Muscle layer of duodenum (tissue), 2 donors: ENCODE results near the gene OXA1L.
"Not testable (repeated sequence)": the region's sequence is repeated elsewhere in the genome, so short reads cannot be mapped to it uniquely, and the experiment has no call there.

Experiments
- H3K27ac ChIP-seq: one replicate; pipeline ENCODE4 v1.7.0; 2013; ENCODE audit warnings: mild to moderate bottlenecking, low read length
- H3K27me3 ChIP-seq: one replicate; pipeline ENCODE4 v1.7.0; 2013; ENCODE audit warnings: low read depth, mild to moderate bottlenecking, control low read depth, low read length
- H3K36me3 ChIP-seq, 2 donors: one replicate each; pipeline ENCODE4 v1.7.0; 2013; ENCODE audit warnings: low read length in 2 of 2, control low read depth in 1 of 2, mild to moderate bottlenecking in 1 of 2; ENCODE audit not compliant: insufficient read depth in 2 of 2, control insufficient read depth in 1 of 2
- H3K4me1 ChIP-seq, 2 donors: one replicate each; pipeline ENCODE4 v1.7.0; 2013; ENCODE audit warnings: low read length in 2 of 2, mild to moderate bottlenecking in 2 of 2, control low read depth in 1 of 2, moderate library complexity in 1 of 2; ENCODE audit not compliant: insufficient read depth in 2 of 2, control insufficient read depth in 1 of 2
- H3K4me3 ChIP-seq, 2 donors: one replicate each; pipeline ENCODE4 v1.7.0; 2013; ENCODE audit warnings: low read length in 2 of 2, low read depth in 1 of 2, mild to moderate bottlenecking in 1 of 2
- H3K9me3 ChIP-seq, 2 donors: one replicate each; pipeline ENCODE4 v1.7.0; 2013; ENCODE audit warnings: low read length in 2 of 2, control low read depth in 1 of 2, mild to moderate bottlenecking in 1 of 2; ENCODE audit not compliant: control insufficient read depth in 1 of 2
- donor health status: healthy.

OXA1L gene

GRCh38 chr14:22801716-22802115 lies 35.2 kb downstream of the OXA1L start:
- H3K4me1 ChIP-seq = peaks cover 0 to 4% of the 10 kb centered on the region in 2 donors
- no peaks in the 10 kb centered on the region for H3K9me3 ChIP-seq

GRCh38 chr14:22802860-22803686 lies 36.6 kb downstream of the OXA1L start:
- Histone ChIP-seq H3K9me3 (no peaks in the 10 kb centered on the region), H3K4me3 (no peak overlapping the region), H3K27me3 (no peaks in the 10 kb centered on the region), H3K27ac (no peak overlapping the region), H3K36me3 (no peaks in the 10 kb centered on the region), H3K4me1 (peaks cover 0 to 4% of the 10 kb centered on the region in 2 donors)

More at GRCh38 chr14:22801716-22802115, 35.2 kb downstream of the OXA1L start:
- Histone ChIP-seq H3K4me3 (no peak overlapping the region), H3K27me3 (no peaks in the 10 kb centered on the region), H3K36me3 (no peaks in the 10 kb centered on the region), H3K27ac (no peak overlapping the region)

- Histone ChIP-seq H3K9me3 (no peaks in the 10 kb centered on the region), H3K4me1 (no peaks in the 10 kb centered on the region), H3K4me3 (no peak overlapping the region), H3K36me3 (no peaks in the 10 kb centered on the region), H3K27me3 (no peaks in the 10 kb centered on the region), H3K27ac (no peak overlapping the region)
Observed at GRCh38 chr14:22803687-22803974, 37.1 kb downstream of the OXA1L start.

GRCh38 chr14:22805235-22805634 lies 38.7 kb downstream of the OXA1L start:
- H3K9me3 ChIP-seq, H3K4me1 ChIP-seq, H3K27me3 ChIP-seq, H3K27ac ChIP-seq, H3K36me3 ChIP-seq, H3K4me3 ChIP-seq: not testable (repeated sequence)

GRCh38 chr14:22807432-22808087 lies 41.1 kb downstream of the OXA1L start:
- no peak overlapping the region for H3K4me3 ChIP-seq

GRCh38 chr14:22808388-22809209 lies 42.1 kb downstream of the OXA1L start:
- H3K36me3 ChIP-seq = no peaks in the 10 kb centered on the region
- no peaks in the 10 kb centered on the region for H3K4me1 ChIP-seq
- no peak overlapping the region for H3K27ac ChIP-seq
- H3K27me3 ChIP-seq = no peaks in the 10 kb centered on the region
- H3K9me3 ChIP-seq = no peaks in the 10 kb centered on the region
- H3K4me3 ChIP-seq = no peak overlapping the region

More at GRCh38 chr14:22807432-22808087, 41.1 kb downstream of the OXA1L start:
- H3K9me3 ChIP-seq = no peaks in the 10 kb centered on the region
- no peaks in the 10 kb centered on the region for H3K27me3 ChIP-seq
- no peaks in the 10 kb centered on the region for H3K4me1 ChIP-seq
- no peaks in the 10 kb centered on the region for H3K36me3 ChIP-seq
- H3K27ac ChIP-seq = no peak overlapping the region

- no peaks in the 10 kb centered on the region for H3K9me3 ChIP-seq
- no peak overlapping the region for H3K27ac ChIP-seq
- no peaks in the 10 kb centered on the region for H3K4me1 ChIP-seq
Observed at GRCh38 chr14:22811722-22812121, 45.2 kb downstream of the OXA1L start.

GRCh38 chr14:22812744-22813143 lies 46.3 kb downstream of the OXA1L start:
- no peaks in the 10 kb centered on the region for H3K27me3 ChIP-seq
- no peak overlapping the region for H3K4me3 ChIP-seq
- no peaks in the 10 kb centered on the region for H3K4me1 ChIP-seq
- no peaks in the 10 kb centered on the region for H3K36me3 ChIP-seq
- H3K27ac ChIP-seq = no peak overlapping the region
- H3K9me3 ChIP-seq = no peaks in the 10 kb centered on the region

More at GRCh38 chr14:22811722-22812121, 45.2 kb downstream of the OXA1L start:
- no peaks in the 10 kb centered on the region for H3K27me3 ChIP-seq
- no peak overlapping the region for H3K4me3 ChIP-seq
- no peaks in the 10 kb centered on the region for H3K36me3 ChIP-seq

GRCh38 chr14:22813145-22813544 lies 46.7 kb downstream of the OXA1L start:
- Histone ChIP-seq H3K36me3 (no peaks in the 10 kb centered on the region), H3K4me1 (no peaks in the 10 kb centered on the region), H3K4me3 (no peak overlapping the region), H3K9me3 (no peaks in the 10 kb centered on the region), H3K27me3 (no peaks in the 10 kb centered on the region), H3K27ac (no peak overlapping the region)

- peaks cover 0 to under 1% of the 10 kb centered on the region in 2 donors for H3K36me3 ChIP-seq
- H3K4me1 ChIP-seq = peaks cover 0 to 7% of the 10 kb centered on the region in 2 donors
- peak overlapping the region in 1 of 2 donors; percentile 18 for H3K4me3 ChIP-seq
- no peaks in the 10 kb centered on the region for H3K9me3 ChIP-seq
- no peaks in the 10 kb centered on the region for H3K27me3 ChIP-seq
- H3K27ac ChIP-seq = no peak overlapping the region
Observed at GRCh38 chr14:22814373-22814772, 47.9 kb downstream of the OXA1L start.
